Measurements from ENCODE around the gene RRAD. TPM values are rescaled to one million over a fixed set of nuclear protein-coding genes. Genes with fewer than 3 reads are reported as not detected.

RRAD gene
- total and polyA plus RNA-seq, 2 experiments from 2014 or later, result 0.22 to 0.70 TPM

DNA sequence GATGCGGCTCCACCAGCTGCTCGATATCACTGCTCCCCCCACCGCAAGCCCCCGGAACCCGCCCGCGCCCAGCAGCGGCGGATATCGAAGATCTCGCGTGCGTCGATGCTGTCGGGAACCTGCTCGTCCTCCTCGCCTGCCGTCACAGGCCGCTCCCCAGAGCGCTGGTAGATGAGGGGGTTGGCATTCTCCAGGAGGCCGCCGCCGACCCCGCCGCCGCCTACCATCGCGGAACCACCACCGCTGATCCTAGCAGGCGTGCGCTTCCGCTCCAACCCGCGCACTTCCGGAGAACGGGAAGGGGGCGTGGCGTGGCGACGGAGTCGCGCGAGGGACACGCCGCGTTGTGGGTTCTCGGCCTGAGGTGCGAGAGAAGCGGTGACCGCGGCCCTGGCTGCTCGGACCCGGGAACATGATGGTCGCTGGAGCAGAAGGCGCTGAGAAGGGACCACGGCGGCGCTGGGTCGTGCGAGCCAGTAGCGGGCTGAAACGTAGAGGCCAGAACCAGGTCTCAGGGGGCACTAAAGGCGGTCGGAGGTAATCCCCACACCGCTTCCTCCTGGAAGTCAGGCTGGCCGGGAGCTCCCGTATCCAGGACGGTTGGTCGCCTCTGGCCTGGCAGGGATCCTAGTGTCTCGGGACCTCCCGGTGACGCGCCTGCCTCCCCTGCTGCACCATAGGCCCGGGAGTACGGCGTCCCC is 9.0 kb upstream of the RRAD start, which contains the start of gene CIAO2B:
Gene CIAO2B (minus strand): TSS at position 265 of the 701 bp plus-strand sequence. CDS start 38 bp downstream, at position 227.
- Histone ChIP-seq H3K9me2 (ENCODE audit: insufficient read depth) (no peaks in the 10 kb centered on the region), H4K20me1 (ENCODE audit: insufficient read depth) (no peaks in the 10 kb centered on the region; the same call in 1 of the 2 replicates), H3K36me3 (ENCODE audit: low read depth) (peaks cover 3% of the 10 kb centered on the region; the same call in 1 of the 2 replicates), H3K4me1 (ENCODE audit: insufficient read depth) (peaks cover 14% of the 10 kb centered on the region; the same call in 1 of the 2 replicates), H3K9ac (peak within 1 kb of the TSS; percentile 90), H3K27me3 (replicated peaks; ENCODE audit: insufficient read depth) (no peaks in the 10 kb centered on the region), H3K27ac (peak within 1 kb of the TSS; percentile 59), H3K79me2 (ENCODE audit: insufficient read depth) (peaks cover 48% of the 10 kb centered on the region), H3F3A (ENCODE audit: insufficient read depth) (peaks cover 5% of the 10 kb centered on the region; the same call in 1 of the 2 replicates), H3K4me2 (ENCODE audit: unreplicated experiment) (peak within 1 kb of the TSS; percentile 99), H3K4me3 (peak within 1 kb of the TSS; percentile 84), H3K9me3 (ENCODE audit: low read depth) (no peaks in the 10 kb centered on the region), H2AFZ (peak within 1 kb of the TSS; percentile 69)
- 0 to 2% methylated on average over 57 to 75 of the region's 76 CpGs for WGBS, 2 experiments (ENCODE audit: low coverage in 1 of 2, low lambda C conversion rate in 2 of 2, missing lambda C conversion rate in 2 of 2)
- TF ChIP-seq EZH2phosphoT487 (IDR thresholded peaks at IDR 0.05; ENCODE audit: insufficient read depth, low read depth) (no peak), EZH2 (IDR thresholded peaks at IDR 0.05; ENCODE audit: insufficient read depth, poor library complexity, severe bottlenecking) (no peak)
- peak; percentile 94 for DNase-seq
- in situ Hi-C loops (cut with MboI), result no loop called here

DNA sequence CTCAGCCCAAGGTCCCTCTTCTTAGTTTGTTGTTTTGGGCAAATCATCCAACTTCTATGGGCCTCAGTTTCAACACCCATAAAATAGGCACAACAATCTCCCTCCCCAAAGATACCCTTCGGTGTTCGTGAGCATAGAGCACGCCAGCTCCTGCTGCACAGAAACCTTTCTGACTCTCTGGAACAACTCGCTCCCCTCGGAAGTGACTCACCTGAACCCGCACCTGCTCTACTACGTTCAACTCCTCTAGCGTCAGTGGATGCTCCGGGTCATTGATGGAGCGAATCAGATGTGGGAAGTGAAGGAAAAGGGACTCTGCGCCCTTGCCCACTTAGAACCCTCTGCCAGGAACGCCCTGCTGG is 8.4 kb upstream of the RRAD start:
- Histone ChIP-seq H3K4me1 (ENCODE audit: insufficient read depth) (peaks cover 14% of the 10 kb centered on the region; the same call in 1 of the 2 replicates), H4K20me1 (ENCODE audit: insufficient read depth) (no peaks in the 10 kb centered on the region; the same call in 1 of the 2 replicates), H3K36me3 (ENCODE audit: low read depth) (0 out of 2 replicates have a peak, but pooled peaks cover 3% of the 10 kb centered on the region), H3K79me2 (ENCODE audit: insufficient read depth) (peaks cover 48% of the 10 kb centered on the region), H3K9me2 (ENCODE audit: insufficient read depth) (no peaks in the 10 kb centered on the region), H3K9me3 (ENCODE audit: low read depth) (no peaks in the 10 kb centered on the region), H3K27ac (peak overlapping the region; percentile 24), H3F3A (ENCODE audit: insufficient read depth) (peaks cover 10% of the 10 kb centered on the region), H3K27me3 (replicated peaks; ENCODE audit: insufficient read depth) (no peaks in the 10 kb centered on the region), H2AFZ (peak overlapping the region; percentile 69), H3K4me2 (ENCODE audit: unreplicated experiment) (peak overlapping the region; percentile 89), H3K4me3 (peak overlapping the region; percentile 84), H3K9ac (peak overlapping the region; percentile 90)
- WGBS, 2 experiments (ENCODE audit: low coverage in 1 of 2, low lambda C conversion rate in 2 of 2, missing lambda C conversion rate in 2 of 2), result 0 to 2% methylated on average over 12 of the region's 12 CpGs
- TF ChIP-seq EZH2 (IDR thresholded peaks at IDR 0.05; ENCODE audit: insufficient read depth, poor library complexity, severe bottlenecking) (no peak), EZH2phosphoT487 (IDR thresholded peaks at IDR 0.05; ENCODE audit: insufficient read depth, low read depth) (no peak)
- no peak for DNase-seq
- in situ Hi-C loops (cut with MboI), result no loop called here

DNA sequence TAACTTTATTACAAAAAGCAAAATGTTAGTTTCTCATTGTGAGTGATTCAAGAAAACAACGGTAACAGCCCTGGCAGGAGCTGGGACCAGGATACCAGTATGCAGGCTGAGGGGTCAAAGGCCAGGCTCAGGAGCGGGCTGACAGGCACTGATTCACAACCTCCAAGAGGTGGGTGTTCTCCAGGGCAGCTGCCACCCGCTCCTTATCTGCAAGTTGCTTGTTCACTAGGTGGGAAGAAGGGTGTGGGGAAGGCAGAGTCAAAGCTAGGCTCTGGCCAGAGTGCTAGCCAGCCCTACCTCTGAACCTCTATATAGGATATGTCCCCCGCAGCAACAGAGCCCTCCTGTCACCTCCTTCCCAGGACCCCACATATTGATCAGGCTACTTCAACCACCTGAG is 6.7 kb upstream of the RRAD start:
- TF ChIP-seq EZH2 (IDR thresholded peaks at IDR 0.05; ENCODE audit: insufficient read depth, poor library complexity, severe bottlenecking), result no peak
- TF ChIP-seq EZH2phosphoT487 (IDR thresholded peaks at IDR 0.05; ENCODE audit: insufficient read depth, low read depth), result no peak
- Histone ChIP-seq H4K20me1 (ENCODE audit: insufficient read depth) (no peaks in the 10 kb centered on the region), H2AFZ (no peak overlapping the region), H3F3A (ENCODE audit: insufficient read depth) (peaks cover 20% of the 10 kb centered on the region), H3K9me2 (ENCODE audit: insufficient read depth) (no peaks in the 10 kb centered on the region), H3K4me2 (ENCODE audit: unreplicated experiment) (no peak overlapping the region), H3K27me3 (replicated peaks; ENCODE audit: insufficient read depth) (no peaks in the 10 kb centered on the region), H3K9me3 (ENCODE audit: low read depth) (no peaks in the 10 kb centered on the region), H3K4me3 (no peak overlapping the region), H3K4me1 (ENCODE audit: insufficient read depth) (peaks cover 31% of the 10 kb centered on the region), H3K27ac (no peak overlapping the region), H3K79me2 (ENCODE audit: insufficient read depth) (peaks cover 41% of the 10 kb centered on the region), H3K36me3 (ENCODE audit: low read depth) (no peaks in the 10 kb centered on the region), H3K9ac (no peak overlapping the region)
- in situ Hi-C loops (cut with MboI), result no loop called here
- DNase-seq, result no peak
- WGBS, 2 experiments (ENCODE audit: low coverage in 1 of 2, low lambda C conversion rate in 2 of 2, missing lambda C conversion rate in 2 of 2), result 96 to 97% methylated on average over 4 of the region's 4 CpGs

DNA sequence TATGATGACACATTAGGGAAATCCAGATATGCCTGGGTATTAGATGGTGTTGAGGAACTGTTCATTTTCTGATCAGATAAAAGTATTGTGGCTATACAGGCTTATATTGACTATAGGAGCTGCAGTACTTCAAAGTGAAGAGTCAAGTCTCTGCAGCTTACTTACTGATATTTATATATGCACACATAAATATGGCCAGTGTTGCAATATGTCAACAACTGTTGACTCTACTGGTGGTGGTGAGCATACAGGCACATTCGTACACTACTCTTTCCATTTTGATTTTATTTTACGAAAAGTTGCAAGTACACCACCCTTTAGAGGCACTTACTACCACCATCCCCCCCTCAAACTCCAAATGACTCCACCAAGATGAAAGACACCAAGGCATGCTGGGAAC is 6.3 kb upstream of the RRAD start:
- no peak overlapping the region for H3K4me3 ChIP-seq
- H3K27ac ChIP-seq, result no peak overlapping the region
- H3K79me2 ChIP-seq (ENCODE audit: insufficient read depth), result peaks cover 37% of the 10 kb centered on the region
- TF ChIP-seq EZH2phosphoT487 (IDR thresholded peaks at IDR 0.05; ENCODE audit: insufficient read depth, low read depth) (no peak), EZH2 (IDR thresholded peaks at IDR 0.05; ENCODE audit: insufficient read depth, poor library complexity, severe bottlenecking) (no peak)
- no peaks in the 10 kb centered on the region for H3K9me2 ChIP-seq (ENCODE audit: insufficient read depth)
- H3K4me2 ChIP-seq (ENCODE audit: unreplicated experiment), result no peak overlapping the region
- 68 to 82% methylated on average over 2 of the region's 2 CpGs for WGBS, 2 experiments (ENCODE audit: low coverage in 1 of 2, low lambda C conversion rate in 2 of 2, missing lambda C conversion rate in 2 of 2)
- no peaks in the 10 kb centered on the region for H3K27me3 ChIP-seq (replicated peaks; ENCODE audit: insufficient read depth)
- H4K20me1 ChIP-seq (ENCODE audit: insufficient read depth), result no peaks in the 10 kb centered on the region
- H3K36me3 ChIP-seq (ENCODE audit: low read depth), result no peaks in the 10 kb centered on the region
- peaks cover 35% of the 10 kb centered on the region for H3K4me1 ChIP-seq (ENCODE audit: insufficient read depth)
- no peak overlapping the region for H3K9ac ChIP-seq
- H2AFZ ChIP-seq, result no peak overlapping the region
- no peaks in the 10 kb centered on the region for H3K9me3 ChIP-seq (ENCODE audit: low read depth)
- H3F3A ChIP-seq (ENCODE audit: insufficient read depth), result peaks cover 22% of the 10 kb centered on the region
- in situ Hi-C loops (cut with MboI), result no loop called here
- DNase-seq, result no peak
